ENCODE measurements around the gene ARMC6. TPM values are rescaled to one million over a fixed set of nuclear protein-coding genes. Genes with fewer than 3 reads are reported as not detected.

ARMC6 gene
- total and polyA plus RNA-seq, 4 experiments from 2014 or later, result 11.8 to 25.8 (median 18.2) TPM

DNA sequence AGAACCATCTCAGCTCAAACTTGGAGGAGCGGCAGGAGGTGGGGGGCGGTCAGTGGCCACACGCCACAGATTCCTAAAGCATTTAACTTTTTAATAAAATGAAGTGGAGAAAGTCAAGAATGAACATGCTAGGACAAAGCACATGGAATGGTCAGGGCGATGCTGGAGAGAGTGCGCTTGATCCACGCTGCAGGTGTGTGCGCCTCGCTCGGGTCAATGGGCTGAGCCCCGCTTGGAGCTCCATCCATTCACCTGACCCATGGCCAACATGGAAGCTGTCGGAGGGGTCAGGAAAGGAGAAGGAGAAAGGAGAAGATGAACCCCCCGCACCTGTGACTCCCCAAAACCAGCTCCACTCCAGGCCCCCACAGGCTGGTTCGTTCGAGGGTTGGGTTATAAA is 41.9 kb upstream of the ARMC6 start:
- Mint-ChIP-seq H3K36me3 (peaks cover 27 to 34% of the 10 kb centered on the region in 2 donors), H3K27me3 (no peaks in the 10 kb centered on the region), H3K4me3 (no peak overlapping the region), H3K9me3 (peaks cover 0 to 2% (median 0%) of the 10 kb centered on the region in 8 donors), H3K27ac (no peak overlapping the region), H3K4me1 (no peaks in the 10 kb centered on the region)
- Histone ChIP-seq H3K9me3 (ENCODE audit: control insufficient read depth in 1 of 2, low read length in 2 of 2) (no peaks in the 10 kb centered on the region), H3K4me1 (ENCODE audit: insufficient read depth, low read length) (no peaks in the 10 kb centered on the region), H3K27me3 (ENCODE audit: insufficient read depth, low read length) (no peaks in the 10 kb centered on the region), H3K27ac (ENCODE audit: low read depth, low read length) (no peak overlapping the region), H3K4me3 (ENCODE audit: low read length in 2 of 2) (no peak overlapping the region), H3K36me3 (ENCODE audit: insufficient read depth, low read length) (peaks cover 30% of the 10 kb centered on the region)
- intact Hi-C loops (cut with micrococcal nuclease), result no loop called here
- CTCF ChIA-PET (ENCODE audit: partially characterized antibody), result no interaction called here
- POLR2A ChIA-PET (ENCODE audit: partially characterized antibody), result no interaction called here
- no peak for DNase-seq

DNA sequence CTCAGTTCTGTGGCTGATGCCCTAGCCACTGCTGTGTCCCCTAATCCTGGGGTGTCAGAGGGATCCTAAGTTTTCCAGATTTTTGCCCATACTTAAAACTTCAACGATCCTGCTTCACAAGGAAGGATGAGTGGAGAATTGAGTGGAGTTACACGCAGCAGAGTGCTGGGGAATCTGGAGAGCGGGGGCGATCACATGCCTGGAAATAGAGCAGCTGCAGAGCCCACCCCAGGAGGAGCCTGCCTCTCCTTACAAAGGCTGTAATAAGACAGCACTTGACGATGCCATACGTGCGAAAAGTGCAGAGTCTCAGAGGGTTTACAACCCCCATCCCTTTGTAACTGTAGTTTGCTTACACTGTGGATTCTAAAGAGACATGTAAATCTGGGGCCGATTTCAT is 40.7 kb upstream of the ARMC6 start:
- no peaks in the 10 kb centered on the region for H3K27me3 ChIP-seq (ENCODE audit: insufficient read depth, low read length)
- DNase-seq, result no peak
- no peaks in the 10 kb centered on the region for H3K4me1 ChIP-seq (ENCODE audit: insufficient read depth, low read length)
- no peaks in the 10 kb centered on the region for H3K27me3 Mint-ChIP-seq
- H3K27ac Mint-ChIP-seq, result no peak overlapping the region
- intact Hi-C loops (cut with micrococcal nuclease), result no loop called here
- H3K36me3 ChIP-seq (ENCODE audit: insufficient read depth, low read length), result peaks cover 30% of the 10 kb centered on the region
- no peak overlapping the region for H3K4me3 Mint-ChIP-seq
- H3K27ac ChIP-seq (ENCODE audit: low read depth, low read length), result no peak overlapping the region
- H3K9me3 Mint-ChIP-seq, result peaks cover 0 to 2% (median 0%) of the 10 kb centered on the region in 8 donors
- H3K36me3 Mint-ChIP-seq, result peaks cover 27 to 36% of the 10 kb centered on the region in 2 donors
- H3K4me3 ChIP-seq (ENCODE audit: low read length in 2 of 2), result no peak overlapping the region
- ChIA-PET CTCF (ENCODE audit: partially characterized antibody) (no interaction called here), POLR2A (ENCODE audit: partially characterized antibody) (no interaction called here)
- H3K4me1 Mint-ChIP-seq, result no peaks in the 10 kb centered on the region
- H3K9me3 ChIP-seq (ENCODE audit: control insufficient read depth in 1 of 2, low read length in 2 of 2), result no peaks in the 10 kb centered on the region

DNA sequence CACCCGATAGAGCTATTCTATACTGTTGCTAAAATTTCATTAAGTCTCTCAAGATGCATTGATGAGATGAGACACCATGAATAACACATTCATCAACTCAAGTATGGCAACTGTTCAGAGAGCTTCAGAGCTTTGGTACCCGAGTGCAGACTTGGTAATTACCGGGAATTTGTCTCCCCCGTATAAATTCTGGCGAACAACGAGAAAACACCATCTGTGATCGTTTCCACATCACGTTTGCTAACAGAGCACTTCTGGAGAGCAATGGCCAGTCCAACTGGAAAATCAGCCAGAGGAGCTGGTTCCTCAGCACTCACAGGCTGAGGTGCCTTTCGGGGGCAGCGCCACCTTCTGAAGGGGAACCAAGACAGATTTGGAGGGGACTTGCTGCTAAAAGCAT is 40.3 kb upstream of the ARMC6 start:
- no peaks in the 10 kb centered on the region for H3K9me3 ChIP-seq (ENCODE audit: control insufficient read depth in 1 of 2, low read length in 2 of 2)
- POLR2A ChIA-PET (ENCODE audit: partially characterized antibody), result no interaction called here
- H3K27me3 ChIP-seq (ENCODE audit: insufficient read depth, low read length), result no peaks in the 10 kb centered on the region
- H3K36me3 ChIP-seq (ENCODE audit: insufficient read depth, low read length), result peaks cover 30% of the 10 kb centered on the region
- Mint-ChIP-seq H3K4me1 (no peaks in the 10 kb centered on the region), H3K27me3 (no peaks in the 10 kb centered on the region), H3K4me3 (no peak overlapping the region), H3K9me3 (peaks cover 0 to 2% (median 0%) of the 10 kb centered on the region in 8 donors), H3K27ac (no peak overlapping the region), H3K36me3 (peaks cover 27 to 40% of the 10 kb centered on the region in 2 donors)
- no peak for DNase-seq
- CTCF ChIA-PET (ENCODE audit: partially characterized antibody), result no interaction called here
- no peak overlapping the region for H3K27ac ChIP-seq (ENCODE audit: low read depth, low read length)
- no peaks in the 10 kb centered on the region for H3K4me1 ChIP-seq (ENCODE audit: insufficient read depth, low read length)
- no peak overlapping the region for H3K4me3 ChIP-seq (ENCODE audit: low read length in 2 of 2)
- intact Hi-C loops (cut with micrococcal nuclease), result no loop called here

DNA sequence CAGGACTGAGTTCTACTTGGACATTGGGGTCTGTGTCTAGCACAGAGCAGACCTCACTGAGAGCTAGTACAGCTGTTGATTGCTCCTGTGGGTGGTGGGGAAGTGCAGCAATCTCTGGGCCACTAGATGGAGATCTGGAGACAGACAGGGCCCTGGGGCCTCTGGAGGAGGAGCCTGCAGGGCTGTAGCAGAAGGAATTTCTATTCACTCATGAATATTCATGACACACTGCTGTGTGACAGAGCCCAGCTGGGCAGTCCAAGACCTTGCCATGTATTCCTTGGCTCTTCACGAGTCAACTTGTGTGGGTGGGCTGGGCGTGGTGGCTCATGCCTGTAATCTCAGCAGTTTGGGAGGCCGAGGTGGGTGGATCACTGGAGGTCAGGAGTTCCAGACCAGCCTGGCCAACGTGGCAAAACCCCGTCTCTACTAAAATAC is 37.6 kb upstream of the ARMC6 start:
- Mint-ChIP-seq H3K9me3 (peaks cover 0 to 4% (median 0%) of the 10 kb centered on the region in 8 donors), H3K4me3 (no peak overlapping the region), H3K4me1 (peaks cover 19 to 25% (median 23%) of the 10 kb centered on the region in 4 donors), H3K27me3 (no peaks in the 10 kb centered on the region), H3K27ac (no peak overlapping the region), H3K36me3 (peaks cover 34 to 55% of the 10 kb centered on the region in 2 donors)
- CTCF ChIA-PET (ENCODE audit: partially characterized antibody), result no interaction called here
- Histone ChIP-seq H3K4me1 (ENCODE audit: insufficient read depth, low read length) (peaks cover 20% of the 10 kb centered on the region), H3K27me3 (ENCODE audit: insufficient read depth, low read length) (no peaks in the 10 kb centered on the region), H3K36me3 (ENCODE audit: insufficient read depth, low read length) (peaks cover 35% of the 10 kb centered on the region), H3K27ac (ENCODE audit: low read depth, low read length) (no peak overlapping the region), H3K9me3 (ENCODE audit: control insufficient read depth in 1 of 2, low read length in 2 of 2) (no peaks in the 10 kb centered on the region), H3K4me3 (ENCODE audit: low read length in 2 of 2) (no peak overlapping the region)
- intact Hi-C loops (cut with micrococcal nuclease), result no loop called here
- POLR2A ChIA-PET (ENCODE audit: partially characterized antibody), result no interaction called here
- no peak for DNase-seq

DNA sequence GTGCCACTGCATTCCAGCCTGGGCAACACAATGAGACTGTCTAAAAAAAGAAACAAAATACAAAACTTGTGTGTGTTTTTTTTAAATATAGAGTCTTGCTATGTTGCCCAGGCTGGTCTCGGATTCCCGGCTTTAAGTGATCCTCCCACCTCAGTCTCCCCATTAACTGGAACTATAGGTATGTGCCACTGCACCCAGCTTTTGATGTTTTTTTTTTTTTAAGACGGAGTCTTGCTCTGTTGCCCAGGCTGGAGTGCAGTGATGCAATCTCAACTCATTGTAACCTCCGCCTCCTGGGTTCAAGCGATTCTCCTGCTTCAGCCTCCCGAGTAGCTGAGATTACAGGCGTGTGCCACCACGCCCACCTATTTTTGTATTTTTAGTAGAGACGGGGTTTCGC is 37.1 kb upstream of the ARMC6 start:
- ChIA-PET CTCF (ENCODE audit: partially characterized antibody) (interaction anchor here (0.8 kb wide), 1 partner anchor 9 kb away, joined by 3 read pairs; no protein-coding TSS in a partner anchor), POLR2A (ENCODE audit: partially characterized antibody) (no interaction called here)
- Mint-ChIP-seq H3K27ac (no peak overlapping the region), H3K36me3 (peaks cover 32 to 53% of the 10 kb centered on the region in 2 donors), H3K9me3 (peaks cover 0 to 2% (median 0%) of the 10 kb centered on the region in 8 donors), H3K4me3 (no peak overlapping the region), H3K27me3 (no peaks in the 10 kb centered on the region), H3K4me1 (peaks cover 22 to 25% (median 23%) of the 10 kb centered on the region in 4 donors)
- Histone ChIP-seq H3K27me3 (ENCODE audit: insufficient read depth, low read length) (no peaks in the 10 kb centered on the region), H3K27ac (ENCODE audit: low read depth, low read length) (no peak overlapping the region), H3K9me3 (ENCODE audit: control insufficient read depth in 1 of 2, low read length in 2 of 2) (no peaks in the 10 kb centered on the region), H3K4me3 (ENCODE audit: low read length in 2 of 2) (no peak overlapping the region), H3K36me3 (ENCODE audit: insufficient read depth, low read length) (peaks cover 37% of the 10 kb centered on the region), H3K4me1 (ENCODE audit: insufficient read depth, low read length) (peaks cover 20% of the 10 kb centered on the region)
- DNase-seq, result no peak
- intact Hi-C loops (cut with micrococcal nuclease), result no loop called here

- POLR2A ChIA-PET (ENCODE audit: partially characterized antibody), result no interaction called here
- peaks cover 20% of the 10 kb centered on the region for H3K4me1 ChIP-seq (ENCODE audit: insufficient read depth, low read length)
- H3K36me3 ChIP-seq (ENCODE audit: insufficient read depth, low read length), result peaks cover 42% of the 10 kb centered on the region
- DNase-seq, result no peak
- Mint-ChIP-seq H3K4me1 (peaks cover 22 to 26% (median 24%) of the 10 kb centered on the region in 4 donors), H3K27me3 (no peaks in the 10 kb centered on the region), H3K4me3 (no peak overlapping the region), H3K36me3 (peaks cover 33 to 56% of the 10 kb centered on the region in 2 donors), H3K9me3 (peaks cover 0 to 2% (median 0%) of the 10 kb centered on the region in 8 donors), H3K27ac (peak overlapping the region in 1 of 7 donors; percentile 29)
- no peaks in the 10 kb centered on the region for H3K27me3 ChIP-seq (ENCODE audit: insufficient read depth, low read length)
- H3K9me3 ChIP-seq (ENCODE audit: control insufficient read depth in 1 of 2, low read length in 2 of 2), result no peaks in the 10 kb centered on the region
- intact Hi-C loops (cut with micrococcal nuclease), result no loop called here
- H3K27ac ChIP-seq (ENCODE audit: low read depth, low read length), result no peak overlapping the region
- H3K4me3 ChIP-seq (ENCODE audit: low read length in 2 of 2), result no peak overlapping the region
- CTCF ChIA-PET (ENCODE audit: partially characterized antibody), result interaction anchor here (0.8 kb wide), 1 partner anchor 8 kb away, joined by 3 read pairs; no protein-coding TSS in a partner anchor
Measured at GRCh38 chr19:18996796-18997394, 36.5 kb upstream of the ARMC6 start.

GRCh38 chr19:18998276-18998675 is 35.1 kb upstream of the ARMC6 start:
- H3K36me3 ChIP-seq (ENCODE audit: insufficient read depth, low read length), result peaks cover 42% of the 10 kb centered on the region
- peaks cover 22 to 26% (median 24%) of the 10 kb centered on the region in 4 donors for H3K4me1 Mint-ChIP-seq
- intact Hi-C loops (cut with micrococcal nuclease), result no loop called here
- CTCF ChIA-PET (ENCODE audit: partially characterized antibody), result no interaction called here
- H3K27ac ChIP-seq (ENCODE audit: low read depth, low read length), result no peak overlapping the region
- peak overlapping the region in 6 of 7 donors; percentile 14 to 88 (median 64) for H3K27ac Mint-ChIP-seq
- peaks cover 0 to 2% (median 0%) of the 10 kb centered on the region in 8 donors for H3K9me3 Mint-ChIP-seq
- POLR2A ChIA-PET (ENCODE audit: partially characterized antibody), result no interaction called here
- no peaks in the 10 kb centered on the region for H3K27me3 Mint-ChIP-seq
- peaks cover 31 to 57% of the 10 kb centered on the region in 2 donors for H3K36me3 Mint-ChIP-seq
- no peaks in the 10 kb centered on the region for H3K27me3 ChIP-seq (ENCODE audit: insufficient read depth, low read length)
- H3K9me3 ChIP-seq (ENCODE audit: control insufficient read depth in 1 of 2, low read length in 2 of 2), result no peaks in the 10 kb centered on the region
- H3K4me3 Mint-ChIP-seq, result peak overlapping the region in 1 of 8 donors; percentile 12
- H3K4me1 ChIP-seq (ENCODE audit: insufficient read depth, low read length), result peaks cover 20% of the 10 kb centered on the region
- no peak for DNase-seq
- H3K4me3 ChIP-seq (ENCODE audit: low read length in 2 of 2), result no peak overlapping the region
